Esophagus squamous epithelium (tissue), 5 donors: ENCODE data around the gene HKDC1. TPM values are rescaled to one million over a fixed set of nuclear protein-coding genes. Genes with fewer than 3 reads are reported as not detected.

Experiments
- DNase-seq: peaks from one replicate; lab custom pipeline; 2025; lab: John Stamatoyannopoulos, UW
- H3K27ac ChIP-seq, 4 donors: fragments of 200-600 bp; sonication (generic); one replicate each; pipeline ENCODE4 v1.5.1; 2016 to 2019; ENCODE audit warnings: mild to moderate bottlenecking in 1 of 4
- H3K27me3 ChIP-seq, 4 donors: fragments of 200-600 bp; sonication (generic); 1 replicate in 3 of 4; 2 replicates in 1 of 4; pipeline versions ENCODE4 v1.5.1 to v1.6.0; 2017 to 2021; ENCODE audit warnings: antibody characterized with exemption in 1 of 4
- H3K36me3 ChIP-seq, 3 donors: fragments of 200-600 bp; sonication (generic); one replicate each; pipeline ENCODE4 v1.5.1; 2016 to 2019
- H3K4me1 ChIP-seq, 3 donors: fragments of 200-600 bp; sonication (generic); one replicate each; pipeline ENCODE4 v1.5.1; 2017 to 2019
- H3K4me3 ChIP-seq, 4 donors: fragments of 200-600 bp; sonication (generic); 1 replicate in 3 of 4; 2 replicates in 1 of 4; pipeline ENCODE4 v1.5.1; 2016 to 2019; ENCODE audit warnings: mild to moderate bottlenecking in 2 of 4, moderate library complexity in 1 of 4
- H3K9me3 ChIP-seq, 3 donors: fragments of 200-600 bp; sonication (generic); one replicate each; pipeline ENCODE4 v1.5.1; 2016 to 2019
- POLR2A ChIP-seq, 4 donors: fragments of 450-650 bp; IDR thresholded peaks; one replicate each; pipeline ENCODE4 v1.6.1; 2017; ENCODE audit warnings: antibody characterized with exemption in 4 of 4, mild to moderate bottlenecking in 4 of 4, moderate library complexity in 3 of 4
- WGBS, 2 donors: methylation state at CpG; one replicate each; pipeline ENCODE4 v1.1.5; 2018; 5-methylcytosine and 5-hydroxymethylcytosine counted together
- intact Hi-C: fragments of 100-400 bp; cut with DNase I; formaldehyde crosslinking; loops from one replicate; pipeline ENCODE4 v1.15.0; 2022
- total RNA-seq, 4 donors: library from RNA; depleted of rRNA; stranded (reverse); fragments of >200 nt; gene quantifications; one replicate each; pipeline ENCODE4 v1.1.0, GENCODE V29; 2016
- TF ChIP-seq, protein P1 (sequence below), 6 experiments: fragments of 450-650 bp in 4 of 6; fragments of 200-600 bp in 2 of 6; sonication (generic) in 2 of 6; IDR thresholded peaks; one replicate each; pipeline ENCODE4 v1.5.1; 2016 to 2019; ENCODE audit warnings: antibody characterized with exemption in 6 of 6, mild to moderate bottlenecking in 4 of 6, moderate library complexity in 4 of 6
- donor health status: DM: yes; HTN: yes; CAD: no.

HKDC1 gene
- total RNA-seq, 4 donors from 2014 or later: 0.19 to 1.5 (median 0.19) TPM; not detected in 1

DNA sequence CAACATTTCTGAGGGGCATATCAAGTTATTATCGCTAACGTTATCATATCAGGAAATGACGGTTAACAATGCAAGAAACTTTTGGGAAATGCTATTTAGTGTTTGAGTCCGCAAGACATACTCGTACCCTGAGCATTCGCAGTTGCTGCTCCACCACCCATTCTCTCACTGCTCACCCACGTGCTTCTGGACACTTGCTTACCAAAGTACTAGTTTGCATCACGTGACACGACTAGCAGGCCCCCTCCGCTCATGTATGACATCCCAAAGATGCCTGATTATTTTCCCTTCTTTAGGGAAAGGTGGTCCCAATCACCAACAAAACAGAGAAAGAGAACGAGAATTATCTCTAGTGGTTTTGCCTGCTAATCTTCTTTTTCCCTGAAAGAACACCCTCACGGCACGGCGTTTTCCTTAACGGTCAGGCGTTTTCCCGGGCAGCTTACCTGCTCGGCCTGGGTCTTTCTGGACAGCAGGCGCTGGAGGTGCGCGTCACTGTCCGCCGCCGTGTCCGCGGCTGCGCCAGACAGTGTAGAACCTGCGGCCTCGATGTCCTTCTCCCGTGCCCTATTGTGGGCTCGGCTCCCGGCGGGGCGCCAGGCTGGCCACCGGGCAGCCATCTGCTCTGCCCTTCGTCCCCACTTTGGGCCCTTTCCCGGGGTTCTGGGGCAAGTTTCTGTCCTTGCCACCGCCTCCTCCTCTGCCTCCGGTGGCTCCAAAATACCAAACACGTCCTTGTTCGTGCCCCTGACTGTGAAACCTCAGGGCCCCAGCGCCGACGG lies 40.2 kb upstream of the HKDC1 start, which contains the start of gene SUPV3L1:
Gene SUPV3L1, plus strand, starts transcription at position 492 of the 782 bp plus-strand sequence. Its CDS starts 58 bp downstream, at position 550.
- Histone ChIP-seq H3K36me3 (peaks cover 0 to 19% (median 6%) of the 10 kb centered on the region in 3 donors), H3K27me3 (no peaks in the 10 kb centered on the region), H3K4me3 (peak within 1 kb of the TSS; percentile 91 to 100 (median 92)), H3K27ac (peak within 1 kb of the TSS; percentile 92 to 95 (median 94)), H3K9me3 (no peaks in the 10 kb centered on the region), H3K4me1 (peaks cover 11 to 39% (median 19%) of the 10 kb centered on the region in 3 donors)
- TF ChIP-seq POLR2A (IDR thresholded peaks at IDR 0.05): peak in 3 of 4 donors; percentile 62 to 73 (median 63)
- TF ChIP-seq, protein P1, sequence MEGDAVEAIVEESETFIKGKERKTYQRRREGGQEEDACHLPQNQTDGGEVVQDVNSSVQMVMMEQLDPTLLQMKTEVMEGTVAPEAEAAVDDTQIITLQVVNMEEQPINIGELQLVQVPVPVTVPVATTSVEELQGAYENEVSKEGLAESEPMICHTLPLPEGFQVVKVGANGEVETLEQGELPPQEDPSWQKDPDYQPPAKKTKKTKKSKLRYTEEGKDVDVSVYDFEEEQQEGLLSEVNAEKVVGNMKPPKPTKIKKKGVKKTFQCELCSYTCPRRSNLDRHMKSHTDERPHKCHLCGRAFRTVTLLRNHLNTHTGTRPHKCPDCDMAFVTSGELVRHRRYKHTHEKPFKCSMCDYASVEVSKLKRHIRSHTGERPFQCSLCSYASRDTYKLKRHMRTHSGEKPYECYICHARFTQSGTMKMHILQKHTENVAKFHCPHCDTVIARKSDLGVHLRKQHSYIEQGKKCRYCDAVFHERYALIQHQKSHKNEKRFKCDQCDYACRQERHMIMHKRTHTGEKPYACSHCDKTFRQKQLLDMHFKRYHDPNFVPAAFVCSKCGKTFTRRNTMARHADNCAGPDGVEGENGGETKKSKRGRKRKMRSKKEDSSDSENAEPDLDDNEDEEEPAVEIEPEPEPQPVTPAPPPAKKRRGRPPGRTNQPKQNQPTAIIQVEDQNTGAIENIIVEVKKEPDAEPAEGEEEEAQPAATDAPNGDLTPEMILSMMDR (IDR thresholded peaks at IDR 0.05): peak in 3 of 6 experiments; percentile 6 to 35 (median 16)
- intact Hi-C loops: no loop called here
- 0 to 1% methylated on average over 22 to 29 of the region's 44 CpGs for WGBS, 2 donors
- DNase-seq: peak; percentile 69

DNA sequence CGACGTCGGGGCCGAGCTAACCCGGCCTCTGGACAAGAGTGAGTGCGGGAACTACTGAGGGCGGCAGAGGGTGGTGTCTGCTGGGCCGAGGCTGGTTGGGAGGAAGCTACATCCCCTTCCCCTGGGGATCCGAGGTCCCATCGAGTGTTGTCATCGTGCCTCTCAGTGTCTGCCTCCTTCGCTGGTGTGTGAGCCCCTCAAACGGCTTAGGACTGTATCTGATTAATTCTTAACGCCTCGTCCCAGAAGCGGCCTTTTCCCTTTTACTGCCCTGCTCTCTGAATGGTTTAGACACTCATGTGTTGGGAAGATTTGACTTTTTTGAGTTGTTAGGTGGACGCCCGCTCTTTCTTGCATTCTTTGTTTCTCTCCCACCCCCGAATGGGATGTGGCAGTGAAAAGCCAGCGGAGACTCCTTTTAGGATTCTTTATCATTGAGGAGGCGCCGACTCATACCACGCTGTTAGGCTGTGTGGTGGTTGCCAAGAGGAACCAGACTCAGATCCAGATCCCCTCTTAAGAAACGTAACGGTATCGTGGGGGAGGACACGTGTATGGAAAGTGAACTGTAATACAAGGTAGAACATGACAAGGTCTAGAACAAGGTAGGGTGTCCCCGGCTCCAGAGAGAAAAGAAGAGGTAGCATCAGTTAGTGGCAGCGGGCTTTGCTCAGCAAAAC lies 39.5 kb upstream of the HKDC1 start:
- H3K4me3 ChIP-seq: peak overlapping the region; percentile 91 to 100 (median 92)
- intact Hi-C loops: no loop called here
- TF ChIP-seq POLR2A (IDR thresholded peaks at IDR 0.05): no peak
- TF ChIP-seq, protein P1 (IDR thresholded peaks at IDR 0.05): no peak
- H3K27ac ChIP-seq: peak overlapping the region; percentile 92 to 95 (median 94)
- no peaks in the 10 kb centered on the region for H3K27me3 ChIP-seq
- WGBS, 2 donors: 2 to 3% methylated on average over 17 to 22 of the region's 29 CpGs
- H3K9me3 ChIP-seq: no peaks in the 10 kb centered on the region
- H3K36me3 ChIP-seq: peaks cover 0 to 25% (median 6%) of the 10 kb centered on the region in 3 donors
- H3K4me1 ChIP-seq: peaks cover 11 to 39% (median 19%) of the 10 kb centered on the region in 3 donors
- no peak for DNase-seq

DNA sequence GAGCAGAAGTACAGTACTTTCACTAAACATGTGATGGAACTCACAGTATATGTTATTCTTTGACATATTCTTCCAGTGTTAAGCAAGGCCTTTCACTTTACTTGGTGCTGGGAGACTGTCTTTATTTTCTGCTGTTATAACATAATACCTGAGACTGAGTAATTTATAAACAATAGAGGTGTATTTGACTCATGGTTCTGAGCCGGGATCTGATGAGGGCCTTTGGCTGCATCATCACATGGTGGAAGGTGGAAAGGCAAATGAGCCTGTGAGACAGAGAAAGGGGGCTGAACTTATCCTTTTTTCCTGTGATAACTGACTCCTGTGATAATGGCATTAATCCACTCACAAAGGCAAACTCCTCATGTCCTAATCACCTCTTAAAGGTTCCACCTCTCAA lies 38.7 kb upstream of the HKDC1 start:
- intact Hi-C loops: no loop called here
- H3K27ac ChIP-seq: peak overlapping the region in 2 of 4 donors; percentile 94 to 95

DNA sequence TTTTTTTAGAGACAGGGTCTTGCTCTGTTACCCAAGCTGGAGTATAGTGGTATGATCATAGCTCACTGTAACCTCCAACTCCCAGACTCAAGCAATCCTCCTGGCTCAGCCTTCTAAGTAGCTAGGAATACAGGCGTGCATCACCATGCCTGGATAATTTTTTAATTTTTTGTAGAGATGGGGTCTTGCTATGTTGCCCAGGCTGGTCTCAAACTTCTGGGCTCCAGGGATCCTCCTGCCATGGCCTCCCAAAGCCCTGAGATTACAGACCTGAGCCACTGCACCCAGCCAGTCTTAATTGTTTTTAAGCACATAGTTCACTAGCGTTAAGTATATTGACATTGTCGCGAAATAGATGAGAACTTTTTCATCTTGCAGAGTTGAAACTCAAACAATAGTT lies 38.1 kb upstream of the HKDC1 start:
- no peaks in the 10 kb centered on the region for H3K27me3 ChIP-seq
- H3K36me3 ChIP-seq: peaks cover 6 to 38% (median 6%) of the 10 kb centered on the region in 3 donors
- H3K9me3 ChIP-seq: no peaks in the 10 kb centered on the region
- no peak for DNase-seq
- TF ChIP-seq, protein P1 (IDR thresholded peaks at IDR 0.05): no peak
- no peak for TF ChIP-seq POLR2A (IDR thresholded peaks at IDR 0.05)
- H3K27ac ChIP-seq: no peak overlapping the region
- intact Hi-C loops: no loop called here
- peaks cover 11 to 39% (median 19%) of the 10 kb centered on the region in 3 donors for H3K4me1 ChIP-seq
- WGBS, 2 donors: 89 to 90% methylated on average over 4 of the region's 4 CpGs
- no peak overlapping the region for H3K4me3 ChIP-seq

More for the DNA sequence above, 38.7 kb upstream of the HKDC1 start:
- DNase-seq: no peak
- Histone ChIP-seq H3K36me3 (peaks cover under 1 to 33% (median 6%) of the 10 kb centered on the region in 3 donors), H3K9me3 (no peaks in the 10 kb centered on the region), H3K27me3 (no peaks in the 10 kb centered on the region), H3K4me3 (peak overlapping the region in 3 of 4 donors; percentile 92 to 100 (median 93)), H3K4me1 (peaks cover 11 to 39% (median 19%) of the 10 kb centered on the region in 3 donors)
- 17 to 53% methylated on average over 1 of the region's 1 CpG for WGBS, 2 donors
- no peak for TF ChIP-seq POLR2A (IDR thresholded peaks at IDR 0.05)
- TF ChIP-seq, protein P1 (IDR thresholded peaks at IDR 0.05): no peak
